ENCODE data around the gene LPIN1. TPM values are rescaled to one million over a fixed set of nuclear protein-coding genes. Genes with fewer than 3 reads are reported as not detected.

Gene LPIN1
- polyA plus RNA-seq, 2 of the 4 experiments (the other 2 are of a cell fraction), result 19.2 to 27.5 TPM

DNA sequence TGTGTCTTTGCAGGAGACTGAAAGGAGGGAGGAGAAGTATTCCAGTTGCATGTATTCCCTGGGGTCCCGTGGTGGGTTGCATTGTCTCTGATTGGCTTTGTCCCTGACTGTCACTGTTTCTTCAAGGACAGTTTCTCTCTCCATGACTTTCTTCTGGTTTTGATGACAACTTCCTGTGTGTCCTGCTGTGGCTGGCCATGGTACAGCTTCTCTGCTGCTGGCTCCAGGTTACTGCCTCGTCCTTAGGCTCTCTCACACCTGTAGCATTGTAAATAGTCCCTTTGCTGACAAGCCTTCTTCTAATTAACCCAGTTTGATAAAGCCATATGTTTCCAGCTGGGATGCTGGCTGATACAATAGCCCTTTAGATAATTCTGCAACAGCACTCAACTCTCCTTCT is 129.0 kb downstream of the LPIN1 start:
- ChIA-PET POLR2A (no interaction called here), CTCF (no interaction called here)
- Histone ChIP-seq H3K4me1 (no peaks in the 10 kb centered on the region), H3K9me3 (no peaks in the 10 kb centered on the region), H3K4me2 (no peak overlapping the region), H3K27ac (no peak overlapping the region), H3K4me3 (no peak overlapping the region)
- no peak for DNase-seq (ENCODE audit: low read depth in 1 of 2, low spot score in 1 of 2)
- WGBS (ENCODE audit: missing lambda C conversion rate), result 4% methylated on average over 2 of the region's 2 CpGs
- no peak for TF ChIP-seq MAX (IDR thresholded peaks at IDR 0.05)
- TF ChIP-seq TP53 (CRISPR knock-in tag; IDR thresholded peaks at IDR 0.05), result no peak
- TF ChIP-seq, protein P1, sequence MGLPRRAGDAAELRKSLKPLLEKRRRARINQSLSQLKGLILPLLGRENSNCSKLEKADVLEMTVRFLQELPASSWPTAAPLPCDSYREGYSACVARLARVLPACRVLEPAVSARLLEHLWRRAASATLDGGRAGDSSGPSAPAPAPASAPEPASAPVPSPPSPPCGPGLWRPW (IDR thresholded peaks at IDR 0.05), result no peak
- no peak for TF ChIP-seq ZFP36 (IDR thresholded peaks at IDR 0.05; ENCODE audit: borderline replicate concordance, partially characterized antibody)
- no peak for TF ChIP-seq RNF2 (IDR thresholded peaks at IDR 0.05; ENCODE audit: borderline replicate concordance, low read depth)
- TF ChIP-seq MAZ (IDR thresholded peaks at IDR 0.05; ENCODE audit: borderline replicate concordance, low read depth, low read length), result no peak
- no peak for TF ChIP-seq ZNF302 (CRISPR knock-in tag; IDR thresholded peaks at IDR 0.05)
- no peak for TF ChIP-seq RFX5 (IDR thresholded peaks at IDR 0.05)
- TF ChIP-seq FOXS1 (CRISPR knock-in tag; IDR thresholded peaks at IDR 0.05), result no peak
- TF ChIP-seq HOXB13 (CRISPR knock-in tag; IDR thresholded peaks at IDR 0.05; ENCODE audit: low read depth), result no peak
- no peak for TF ChIP-seq CTCF (IDR thresholded peaks at IDR 0.05)
- no peak for TF ChIP-seq HOXA7 (CRISPR knock-in tag; IDR thresholded peaks at IDR 0.05)
- TF ChIP-seq, protein P2, sequence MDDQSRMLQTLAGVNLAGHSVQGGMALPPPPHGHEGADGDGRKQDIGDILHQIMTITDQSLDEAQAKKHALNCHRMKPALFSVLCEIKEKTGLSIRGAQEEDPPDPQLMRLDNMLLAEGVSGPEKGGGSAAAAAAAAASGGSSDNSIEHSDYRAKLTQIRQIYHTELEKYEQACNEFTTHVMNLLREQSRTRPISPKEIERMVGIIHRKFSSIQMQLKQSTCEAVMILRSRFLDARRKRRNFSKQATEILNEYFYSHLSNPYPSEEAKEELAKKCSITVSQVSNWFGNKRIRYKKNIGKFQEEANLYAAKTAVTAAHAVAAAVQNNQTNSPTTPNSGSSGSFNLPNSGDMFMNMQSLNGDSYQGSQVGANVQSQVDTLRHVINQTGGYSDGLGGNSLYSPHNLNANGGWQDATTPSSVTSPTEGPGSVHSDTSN (IDR thresholded peaks at IDR 0.05), result no peak
- no peak for TF ChIP-seq POLR2AphosphoS2 (conservative IDR thresholded peaks at IDR 0.05; ENCODE audit: low read length)
- TF ChIP-seq RARB (CRISPR knock-in tag; IDR thresholded peaks at IDR 0.05), result no peak
- no peak for TF ChIP-seq RCOR1 (IDR thresholded peaks at IDR 0.05; ENCODE audit: low read depth, low read length)
- no peak for TF ChIP-seq CHD2 (IDR thresholded peaks at IDR 0.05; ENCODE audit: low read length, partially characterized antibody)
- no peak for TF ChIP-seq ESRRA (IDR thresholded peaks at IDR 0.05; ENCODE audit: borderline replicate concordance, low read length)
- TF ChIP-seq BHLHE40 (IDR thresholded peaks at IDR 0.05; ENCODE audit: low read depth, low read length), result no peak
- ATAC-seq, result no peak
- no peak for FAIRE-seq

- Histone ChIP-seq H3K9me3 (no peaks in the 10 kb centered on the region), H3K4me3 (no peak overlapping the region), H3K27ac (no peak overlapping the region), H3K4me2 (no peak overlapping the region), H3K4me1 (no peaks in the 10 kb centered on the region)
- CTCF ChIA-PET, result no interaction called here
- FAIRE-seq (no peak), DNase-seq (ENCODE audit: low read depth in 1 of 2, low spot score in 1 of 2) (no peak), ATAC-seq (no peak)
- WGBS (ENCODE audit: missing lambda C conversion rate), result 31% methylated on average over 6 of the region's 6 CpGs
- POLR2A ChIA-PET, result no interaction called here
- TF ChIP-seq CBX8 (IDR thresholded peaks at IDR 0.05) (no peak), MAFK (IDR thresholded peaks at IDR 0.05; ENCODE audit: partially characterized antibody) (no peak), ZC3H11A (IDR thresholded peaks at IDR 0.05) (no peak), PHF8 (IDR thresholded peaks at IDR 0.05; ENCODE audit: borderline replicate concordance, low read depth) (no peak), HEYL (CRISPR knock-in tag; IDR thresholded peaks at IDR 0.05) (no peak), KDM1A (IDR thresholded peaks at IDR 0.05; ENCODE audit: low read depth) (no peak), RNF2 (IDR thresholded peaks at IDR 0.05; ENCODE audit: borderline replicate concordance, low read depth) (no peak), FOSL2 (IDR thresholded peaks at IDR 0.05) (no peak), FOSL2 (CRISPR knock-in tag; IDR thresholded peaks at IDR 0.05) (no peak), RAD21 (conservative IDR thresholded peaks at IDR 0.05 in 1 of 2, IDR thresholded peaks at IDR 0.05 in 1 of 2) (no peak), HOXA7 (CRISPR knock-in tag; IDR thresholded peaks at IDR 0.05) (no peak), POLR2AphosphoS2 (conservative IDR thresholded peaks at IDR 0.05; ENCODE audit: low read length) (no peak), CBX2 (IDR thresholded peaks at IDR 0.05; ENCODE audit: borderline replicate concordance, low read depth) (no peak), ZSCAN20 (CRISPR knock-in tag; IDR thresholded peaks at IDR 0.05) (no peak), KDM5A (IDR thresholded peaks at IDR 0.05) (no peak), TFCP2L1 (CRISPR knock-in tag; IDR thresholded peaks at IDR 0.05) (no peak), MAX (IDR thresholded peaks at IDR 0.05) (no peak)
- TF ChIP-seq, protein P1 (IDR thresholded peaks at IDR 0.05), result no peak
- TF ChIP-seq, protein P3, sequence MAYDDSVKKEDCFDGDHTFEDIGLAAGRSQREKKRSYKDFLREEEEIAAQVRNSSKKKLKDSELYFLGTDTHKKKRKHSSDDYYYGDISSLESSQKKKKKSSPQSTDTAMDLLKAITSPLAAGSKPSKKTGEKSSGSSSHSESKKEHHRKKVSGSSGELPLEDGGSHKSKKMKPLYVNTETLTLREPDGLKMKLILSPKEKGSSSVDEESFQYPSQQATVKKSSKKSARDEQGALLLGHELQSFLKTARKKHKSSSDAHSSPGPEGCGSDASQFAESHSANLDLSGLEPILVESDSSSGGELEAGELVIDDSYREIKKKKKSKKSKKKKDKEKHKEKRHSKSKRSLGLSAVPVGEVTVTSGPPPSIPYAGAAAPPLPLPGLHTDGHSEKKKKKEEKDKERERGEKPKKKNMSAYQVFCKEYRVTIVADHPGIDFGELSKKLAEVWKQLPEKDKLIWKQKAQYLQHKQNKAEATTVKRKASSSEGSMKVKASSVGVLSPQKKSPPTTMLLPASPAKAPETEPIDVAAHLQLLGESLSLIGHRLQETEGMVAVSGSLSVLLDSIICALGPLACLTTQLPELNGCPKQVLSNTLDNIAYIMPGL (CRISPR knock-in tag; IDR thresholded peaks at IDR 0.05; ENCODE audit: borderline replicate concordance), result no peak
- TF ChIP-seq, protein P2 (IDR thresholded peaks at IDR 0.05), result no peak
Observed at GRCh38 chr2:11876436-11876835, 130.0 kb downstream of the LPIN1 start.

Data from A549 (cell line).